ENCODE measurements around the gene C4B. TPM values are rescaled to one million over a fixed set of nuclear protein-coding genes. Genes with fewer than 3 reads are reported as not detected.
A peak's percentile ranks its signal among the peaks of the same experiment; 100 is the strongest.

The C4B gene
- total RNA-seq, 1 donor from 2014 or later: 10.4 TPM

- Mint-ChIP-seq H3K4me1 (peaks cover 12% of the 10 kb centered on the region), H3K36me3 (no peaks in the 10 kb centered on the region), H3K4me3 (no peak overlapping the region), H3K27me3 (ENCODE audit: low read depth) (no peaks in the 10 kb centered on the region), H3K9me3 (no peaks in the 10 kb centered on the region), H3K27ac (no peak overlapping the region)
- TF ChIP-seq, protein P1, sequence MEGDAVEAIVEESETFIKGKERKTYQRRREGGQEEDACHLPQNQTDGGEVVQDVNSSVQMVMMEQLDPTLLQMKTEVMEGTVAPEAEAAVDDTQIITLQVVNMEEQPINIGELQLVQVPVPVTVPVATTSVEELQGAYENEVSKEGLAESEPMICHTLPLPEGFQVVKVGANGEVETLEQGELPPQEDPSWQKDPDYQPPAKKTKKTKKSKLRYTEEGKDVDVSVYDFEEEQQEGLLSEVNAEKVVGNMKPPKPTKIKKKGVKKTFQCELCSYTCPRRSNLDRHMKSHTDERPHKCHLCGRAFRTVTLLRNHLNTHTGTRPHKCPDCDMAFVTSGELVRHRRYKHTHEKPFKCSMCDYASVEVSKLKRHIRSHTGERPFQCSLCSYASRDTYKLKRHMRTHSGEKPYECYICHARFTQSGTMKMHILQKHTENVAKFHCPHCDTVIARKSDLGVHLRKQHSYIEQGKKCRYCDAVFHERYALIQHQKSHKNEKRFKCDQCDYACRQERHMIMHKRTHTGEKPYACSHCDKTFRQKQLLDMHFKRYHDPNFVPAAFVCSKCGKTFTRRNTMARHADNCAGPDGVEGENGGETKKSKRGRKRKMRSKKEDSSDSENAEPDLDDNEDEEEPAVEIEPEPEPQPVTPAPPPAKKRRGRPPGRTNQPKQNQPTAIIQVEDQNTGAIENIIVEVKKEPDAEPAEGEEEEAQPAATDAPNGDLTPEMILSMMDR (IDR thresholded peaks at IDR 0.05; ENCODE audit: unreplicated experiment): no peak
- DNase-seq (ENCODE audit: low spot score in 2 of 2, unreplicated experiment in 2 of 2): no peak
These were observed 55.4 kb downstream of the C4B start for GRCh38 chr6:32069878-32070515.

DNA sequence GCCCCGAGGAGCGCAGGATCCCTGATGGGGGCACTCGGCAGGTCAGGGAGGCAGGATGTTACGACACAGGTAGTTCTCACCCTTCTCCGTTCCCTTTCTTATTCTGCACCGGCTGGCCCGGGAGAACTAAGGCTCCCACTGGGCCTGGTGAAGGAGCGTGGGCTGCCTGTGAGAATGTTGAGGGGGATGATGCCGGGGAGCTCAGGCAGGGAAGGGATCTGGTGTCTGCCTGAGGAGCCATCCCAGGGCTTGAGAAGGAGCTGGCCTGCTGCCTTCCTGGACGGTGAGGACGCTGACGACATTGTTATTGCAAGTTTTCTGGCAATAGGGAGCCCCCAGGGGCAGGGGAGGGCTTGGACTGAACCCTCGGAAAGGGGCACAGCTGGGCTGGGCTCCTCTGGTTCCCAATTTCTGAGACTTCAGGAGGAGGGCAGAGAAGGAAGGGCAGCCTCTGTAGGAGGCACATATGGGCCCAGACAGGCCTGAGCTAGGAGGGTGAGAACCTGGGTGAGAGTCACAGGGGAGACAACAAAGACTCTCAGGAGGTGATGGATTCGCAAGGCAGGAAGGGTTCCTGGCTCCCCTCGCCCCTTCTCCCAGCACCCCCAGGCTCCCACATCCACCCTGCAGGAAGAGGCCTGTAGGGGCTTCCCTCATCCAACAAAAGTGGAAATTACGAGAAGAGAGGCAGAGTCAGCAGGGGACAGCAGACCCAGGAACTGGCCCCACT, 56.4 kb downstream of the C4B start:
- Mint-ChIP-seq H3K36me3 (no peaks in the 10 kb centered on the region), H3K27me3 (ENCODE audit: low read depth) (no peaks in the 10 kb centered on the region), H3K4me3 (no peak overlapping the region), H3K27ac (no peak overlapping the region), H3K4me1 (peaks cover 21% of the 10 kb centered on the region), H3K9me3 (no peaks in the 10 kb centered on the region)
- TF ChIP-seq, protein P1 (IDR thresholded peaks at IDR 0.05; ENCODE audit: unreplicated experiment): no peak
- DNase-seq (ENCODE audit: low spot score in 2 of 2, unreplicated experiment in 2 of 2): no peak

DNA sequence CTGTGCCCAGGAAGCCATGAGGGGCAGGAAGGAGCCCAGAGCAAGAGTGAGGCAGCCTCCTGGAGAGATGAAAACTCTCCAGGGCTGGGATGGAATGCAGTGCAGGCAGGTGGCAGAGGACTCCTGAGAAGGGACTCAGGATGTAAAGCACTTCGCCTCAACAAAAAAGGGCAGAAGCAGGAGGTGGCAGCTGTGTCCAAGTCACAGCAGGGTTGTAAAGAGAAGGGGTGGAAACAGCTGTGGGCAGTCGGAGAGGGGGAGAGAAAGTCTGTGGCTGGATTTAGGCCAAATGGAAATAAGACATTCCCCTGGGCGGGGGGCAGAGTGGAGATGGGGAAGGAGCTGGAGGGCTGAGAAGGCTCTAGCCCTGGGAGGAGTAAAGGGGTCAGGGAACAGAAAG, 58.5 kb downstream of the C4B start:
- Mint-ChIP-seq H3K36me3 (no peaks in the 10 kb centered on the region), H3K9me3 (no peaks in the 10 kb centered on the region), H3K4me3 (no peak overlapping the region), H3K4me1 (peaks cover 30% of the 10 kb centered on the region), H3K27ac (no peak overlapping the region), H3K27me3 (ENCODE audit: low read depth) (no peaks in the 10 kb centered on the region)
- TF ChIP-seq, protein P1 (IDR thresholded peaks at IDR 0.05; ENCODE audit: unreplicated experiment): no peak
- no peak for DNase-seq (ENCODE audit: low spot score in 2 of 2, unreplicated experiment in 2 of 2)

GRCh38 chr6:32073613-32074012, 59.0 kb downstream of the C4B start:
- no peaks in the 10 kb centered on the region for H3K9me3 Mint-ChIP-seq
- no peak for DNase-seq (ENCODE audit: low spot score in 2 of 2, unreplicated experiment in 2 of 2)
- no peaks in the 10 kb centered on the region for H3K36me3 Mint-ChIP-seq
- peaks cover 30% of the 10 kb centered on the region for H3K4me1 Mint-ChIP-seq
- no peak overlapping the region for H3K4me3 Mint-ChIP-seq
- no peaks in the 10 kb centered on the region for H3K27me3 Mint-ChIP-seq (ENCODE audit: low read depth)
- TF ChIP-seq, protein P1 (IDR thresholded peaks at IDR 0.05; ENCODE audit: unreplicated experiment): no peak
- no peak overlapping the region for H3K27ac Mint-ChIP-seq

GRCh38 chr6:32074996-32075532, 60.5 kb downstream of the C4B start:
- no peak for DNase-seq (ENCODE audit: low spot score in 2 of 2, unreplicated experiment in 2 of 2)
- Mint-ChIP-seq H3K4me1 (peaks cover 30% of the 10 kb centered on the region), H3K27ac (peak overlapping the region; percentile 52), H3K27me3 (ENCODE audit: low read depth) (no peaks in the 10 kb centered on the region), H3K4me3 (no peak overlapping the region), H3K36me3 (no peaks in the 10 kb centered on the region), H3K9me3 (no peaks in the 10 kb centered on the region)
- TF ChIP-seq, protein P1 (IDR thresholded peaks at IDR 0.05; ENCODE audit: unreplicated experiment): no peak

All from mesothelial cell of epicardium (in vitro differentiated cells).